ENCODE results near the gene CROCC.

Gene CROCC

DNA sequence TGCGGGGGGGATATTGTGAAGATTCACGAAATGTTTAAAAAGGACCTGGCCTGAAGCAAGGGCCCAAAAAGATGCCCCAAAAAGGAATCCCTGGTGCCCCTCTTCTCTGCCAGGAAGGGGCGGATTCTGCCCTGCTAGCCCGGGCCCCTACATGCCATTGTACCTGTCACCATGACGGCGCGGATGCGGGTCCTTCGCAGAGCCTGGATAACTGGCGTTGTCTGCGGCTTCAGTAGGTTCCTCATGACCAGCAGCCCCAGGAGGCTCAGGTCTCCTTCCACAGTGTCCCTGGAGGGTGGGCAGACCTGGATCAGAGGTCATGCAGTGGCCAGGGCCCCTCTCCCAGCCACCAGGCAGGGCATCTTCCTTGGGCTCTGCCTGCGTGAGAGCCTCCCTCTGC is 69.8 kb downstream of the CROCC start:
- DNase-seq: no peak

DNA sequence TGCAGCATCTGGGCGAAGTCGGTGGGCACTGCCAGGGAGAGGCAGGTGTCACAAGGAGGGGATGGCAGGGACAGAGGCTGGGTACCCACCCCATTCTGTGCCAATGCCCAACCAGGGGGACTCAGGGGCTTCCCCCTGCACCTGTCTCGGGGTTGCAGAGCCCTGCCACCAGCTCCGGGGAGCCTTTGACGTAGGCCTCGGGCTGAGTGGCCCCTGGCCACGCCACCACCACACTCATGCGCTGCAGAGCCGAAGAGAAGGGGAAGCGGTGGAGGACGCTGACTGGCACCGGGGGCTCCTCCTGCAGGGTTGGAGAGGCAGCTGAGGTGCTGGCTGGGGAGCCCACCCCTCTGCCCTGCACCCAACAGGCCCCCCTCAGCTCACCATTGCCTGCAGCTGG is 70.4 kb downstream of the CROCC start:
- DNase-seq: no peak

DNA sequence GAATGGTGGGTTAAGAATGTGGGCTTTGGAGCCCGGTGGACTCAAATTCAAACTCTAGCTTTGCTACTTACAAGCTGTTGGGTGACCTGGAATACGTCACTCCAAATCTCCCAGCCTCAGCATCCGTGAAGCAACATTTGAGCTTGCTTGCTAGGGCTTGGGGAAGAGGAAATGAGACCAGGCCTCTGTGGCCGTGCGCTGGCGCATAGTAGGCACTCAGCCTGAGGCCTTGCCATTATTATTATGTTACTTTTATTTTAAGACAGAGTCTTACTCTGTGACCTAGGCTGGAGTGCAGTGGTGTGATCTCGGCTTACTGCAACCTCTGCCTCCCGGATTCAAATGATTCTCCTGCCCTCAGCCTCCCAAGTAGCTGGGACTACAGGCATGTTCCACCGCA is 70.9 kb downstream of the CROCC start:
- no peak for DNase-seq

DNA sequence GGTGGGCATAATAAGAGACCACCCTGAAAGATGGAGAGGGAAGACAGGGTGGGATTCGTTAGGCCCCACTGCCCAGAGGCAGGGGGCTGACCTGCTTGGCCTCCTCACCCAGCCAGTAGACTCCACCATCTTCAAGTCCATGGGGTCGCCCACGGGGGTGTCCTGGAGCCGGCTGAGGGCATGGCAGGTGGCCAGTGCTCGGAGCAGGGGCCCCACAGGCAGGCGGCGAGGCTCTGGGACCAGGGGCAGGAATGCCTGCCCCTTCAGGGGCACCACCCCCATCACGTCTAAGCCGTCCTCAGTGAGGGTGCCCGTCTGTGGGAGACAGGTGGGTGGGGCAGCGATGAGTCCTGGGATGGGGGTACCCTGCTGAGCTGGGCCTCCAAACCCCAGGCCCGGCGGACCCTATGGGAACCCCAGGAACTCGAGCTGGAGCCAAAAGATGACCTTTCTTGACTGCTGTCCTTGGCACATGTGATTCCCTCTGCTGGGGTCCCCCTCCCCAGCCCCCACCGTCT is 71.8 kb downstream of the CROCC start:
- no peak for DNase-seq

DNA sequence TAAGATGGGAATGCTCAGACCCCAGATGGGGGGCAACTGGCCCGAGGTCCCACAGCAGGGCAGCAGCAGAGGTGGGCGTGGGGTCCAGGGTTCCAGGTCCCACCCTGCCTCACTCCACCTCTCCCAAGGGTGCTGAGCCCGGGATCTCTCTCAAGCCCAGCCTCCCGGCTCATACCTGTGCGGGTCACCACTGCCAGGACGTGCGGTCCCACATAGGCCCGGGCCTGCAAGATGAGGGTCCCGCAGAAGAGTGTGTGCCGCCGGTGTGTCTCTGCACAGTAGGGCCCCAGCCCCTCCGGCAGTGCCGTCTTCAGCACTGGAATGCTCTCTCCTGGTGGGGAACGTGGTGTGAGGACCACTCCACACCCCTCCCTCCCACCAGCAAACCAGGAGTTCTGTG is 75.1 kb downstream of the CROCC start:
- no peak for DNase-seq

DNA sequence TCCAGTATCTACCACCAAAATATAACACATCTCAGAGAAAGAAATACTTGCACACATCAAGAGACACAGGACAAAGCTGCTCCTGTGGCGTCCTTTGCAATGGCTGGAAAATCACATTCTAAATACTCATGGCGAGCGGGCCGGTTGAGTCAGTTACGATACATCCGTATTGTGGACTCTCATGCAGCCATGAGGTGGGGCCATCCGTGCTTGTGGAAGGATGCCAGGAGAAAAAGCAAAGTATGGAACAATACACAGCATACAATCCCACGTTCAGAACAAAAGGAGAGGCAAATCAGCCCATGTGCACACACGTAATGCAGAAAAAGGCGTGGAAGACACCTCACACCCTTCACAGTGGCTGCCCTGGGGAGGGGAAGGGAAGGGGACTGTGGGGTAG is 76.9 kb downstream of the CROCC start:
- no peak for DNase-seq

DNA sequence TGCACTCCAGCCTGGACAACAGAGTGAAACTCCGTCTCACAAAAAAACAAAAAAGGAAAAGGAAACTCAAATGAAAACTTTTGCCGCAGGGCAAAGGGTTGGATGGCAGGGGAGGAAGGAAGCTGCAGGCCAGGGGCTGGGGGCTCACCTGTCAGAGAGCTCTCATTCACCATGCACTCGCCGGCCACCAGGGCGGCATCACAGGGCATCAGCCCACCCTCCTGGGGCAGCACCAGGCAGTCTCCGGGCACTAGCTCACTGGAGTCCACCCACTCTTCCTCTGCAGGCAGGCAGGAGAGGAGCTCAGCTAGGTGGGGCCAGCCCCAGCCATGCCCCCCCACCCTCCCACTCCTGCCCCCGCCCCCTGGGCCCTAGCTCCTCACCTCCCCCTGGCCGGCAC is 78.1 kb downstream of the CROCC start:
- no peak for DNase-seq

DNA sequence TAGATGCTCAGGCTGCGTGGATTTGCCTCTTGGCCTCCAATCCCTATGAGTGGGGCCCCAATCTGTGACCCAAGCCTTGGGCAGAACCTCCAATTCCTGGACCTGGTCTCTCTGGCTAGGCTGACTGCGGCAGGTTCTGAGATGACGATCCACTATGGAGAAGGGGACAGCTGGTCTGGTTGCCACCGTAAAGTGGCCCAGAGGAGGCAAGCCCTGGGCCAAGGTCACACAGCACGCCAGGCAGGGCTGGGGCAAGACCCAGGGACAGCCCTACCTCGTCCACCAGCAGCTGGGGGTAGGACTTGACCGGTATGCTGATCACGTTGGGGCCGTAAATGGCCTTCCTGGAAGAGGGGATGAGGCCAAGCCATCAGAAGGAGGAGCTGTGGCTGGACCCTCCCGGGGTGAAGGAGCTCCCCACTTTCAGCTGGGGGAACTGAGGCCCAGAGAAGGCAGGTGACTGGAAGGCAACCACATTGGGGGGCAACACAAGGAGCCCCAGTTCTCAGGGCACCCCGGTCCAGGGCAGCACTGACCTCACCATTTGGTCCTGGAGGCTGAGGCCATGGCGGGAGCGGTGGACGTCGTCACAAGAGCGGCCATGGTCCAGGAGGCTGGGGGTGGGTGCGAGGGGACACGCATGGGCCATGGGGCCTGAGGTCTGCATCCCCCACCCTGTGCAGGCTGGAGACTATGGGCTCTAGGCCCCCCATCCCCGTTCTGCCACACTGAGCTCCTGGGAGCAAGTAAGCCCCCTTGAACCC is 80.2 kb downstream of the CROCC start:
- DNase-seq: no peak

DNA sequence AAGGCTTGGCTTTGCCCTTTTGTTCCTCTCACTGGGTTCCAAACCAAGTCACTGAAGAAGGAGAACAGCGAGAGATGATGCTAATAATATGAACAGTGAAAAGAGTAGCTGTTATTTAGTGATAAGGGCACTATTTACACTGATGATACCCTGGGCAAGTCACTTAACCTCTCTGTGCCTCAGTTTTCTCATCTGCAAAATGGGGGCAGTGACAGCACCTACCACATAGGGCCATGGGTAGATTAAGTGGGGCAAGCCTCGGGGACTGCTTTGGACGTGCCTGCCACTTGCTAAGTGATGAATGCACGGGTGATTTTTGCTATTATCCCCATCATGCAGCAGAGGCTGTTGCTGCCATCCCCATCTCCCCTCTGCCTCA is 80.8 kb downstream of the CROCC start:
- no peak for DNase-seq

DNA sequence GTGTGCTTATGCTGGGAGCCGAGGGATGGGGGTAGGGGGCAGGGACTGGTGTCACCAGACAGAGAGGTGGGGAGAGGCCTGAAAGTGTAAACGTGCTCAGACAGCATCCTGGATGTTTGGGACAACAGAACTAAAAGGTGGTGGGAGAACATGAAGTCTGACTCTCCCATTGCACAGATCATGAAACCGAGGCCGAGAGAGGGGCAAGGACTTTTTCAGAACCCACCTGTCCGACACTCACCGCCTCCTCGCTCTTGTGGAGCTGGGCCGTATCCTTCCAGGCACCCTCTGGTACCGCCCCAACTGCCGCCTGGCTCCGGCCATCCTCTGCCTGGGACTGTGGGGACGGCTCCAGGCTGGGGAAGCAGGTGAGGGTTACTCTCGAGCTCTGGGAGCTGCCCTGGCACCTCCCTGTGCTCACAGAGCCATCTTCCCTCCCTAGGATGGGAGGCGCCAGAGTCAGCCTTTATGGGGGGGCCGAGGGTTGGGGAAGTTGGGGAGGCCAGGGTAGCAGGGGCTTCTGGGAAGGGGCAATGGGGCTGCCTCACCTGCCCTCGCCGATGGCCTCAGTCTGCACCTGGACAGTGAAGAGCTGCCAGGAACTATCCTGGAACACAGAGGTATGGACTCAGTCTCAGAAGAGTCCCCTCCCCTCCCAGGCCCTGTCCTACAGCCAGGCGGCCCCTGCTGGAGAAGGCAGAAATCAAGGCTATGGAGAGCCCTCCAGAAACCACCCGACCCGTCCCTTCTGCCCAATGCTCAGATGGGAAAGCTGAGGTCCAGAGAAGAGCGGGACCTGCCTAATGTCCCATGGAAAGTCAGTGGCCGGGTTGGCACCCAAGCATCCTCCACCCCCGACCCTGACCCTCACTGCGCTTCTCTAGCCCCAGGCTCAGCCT is 83.0 kb downstream of the CROCC start:
- no peak for DNase-seq

DNA sequence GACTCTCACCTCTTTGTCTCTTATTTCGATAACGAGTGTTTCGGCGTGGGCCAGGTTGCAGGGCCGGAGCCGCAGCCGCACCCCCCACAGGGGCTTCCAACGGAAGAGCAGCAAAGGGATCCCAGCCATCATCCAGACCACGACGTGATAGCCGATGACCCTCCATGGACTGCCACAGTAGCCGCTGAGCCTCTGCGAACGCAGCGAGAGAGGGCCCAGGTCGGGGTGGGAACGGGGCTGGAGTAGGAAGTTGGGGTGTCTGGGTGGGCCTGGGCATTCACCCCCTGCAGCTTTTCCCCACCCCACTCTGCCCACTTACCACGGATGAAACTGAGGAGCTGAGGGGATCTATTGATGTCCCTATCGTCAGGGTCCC is 83.6 kb downstream of the CROCC start:
- no peak for DNase-seq

DNA sequence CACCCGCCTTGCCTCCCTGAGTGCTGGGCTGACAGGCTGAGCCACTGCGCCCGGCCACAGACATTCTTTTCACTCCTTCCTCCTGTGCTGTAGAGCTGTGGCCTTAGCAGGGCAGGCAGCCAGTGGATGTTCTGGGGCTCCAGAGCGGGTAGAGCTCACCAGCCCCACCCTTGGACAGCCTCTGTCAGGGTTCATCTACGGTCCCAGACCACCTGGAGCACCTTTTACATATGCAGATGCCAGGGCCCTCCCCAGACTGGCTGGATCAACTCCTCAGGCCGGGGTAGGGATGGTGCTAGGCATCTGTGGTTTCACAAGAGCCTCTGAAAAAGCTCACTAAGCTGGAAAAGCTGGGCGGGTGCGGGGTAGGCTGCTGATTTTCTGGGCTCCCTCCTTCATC is 85.4 kb downstream of the CROCC start:
- no peak for DNase-seq

DNA sequence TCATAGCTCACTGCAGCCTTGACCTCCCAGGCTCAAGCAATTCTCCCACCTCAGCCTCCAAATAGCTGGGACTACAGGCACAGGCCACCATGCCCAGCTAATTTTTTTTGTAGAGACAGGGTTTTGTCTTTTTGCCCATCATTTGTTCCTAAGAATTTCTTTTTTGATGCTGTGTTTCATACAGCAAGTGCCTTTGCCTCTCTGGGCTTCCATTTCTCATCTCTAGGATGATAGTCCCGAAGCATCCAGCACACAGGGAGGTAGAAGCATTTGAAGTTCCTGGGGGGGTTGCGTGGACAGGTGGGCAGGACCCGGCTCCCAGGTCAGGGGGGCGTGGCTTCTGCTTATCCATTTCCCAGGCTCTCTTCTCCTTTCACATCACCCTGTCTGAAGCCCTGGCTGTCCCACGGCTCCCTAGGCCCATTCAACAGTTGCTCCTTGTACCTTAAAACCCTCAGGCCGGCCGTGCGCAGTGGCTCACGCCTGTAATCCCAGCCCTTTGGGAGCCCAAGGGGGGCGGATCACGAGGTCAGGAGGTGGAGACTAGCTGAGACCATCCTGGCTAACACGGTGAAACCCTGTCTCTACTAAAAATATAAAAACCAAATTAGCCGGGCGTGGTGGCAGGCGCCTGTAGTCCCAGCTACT is 86.6 kb downstream of the CROCC start:
- DNase-seq: no peak

DNA sequence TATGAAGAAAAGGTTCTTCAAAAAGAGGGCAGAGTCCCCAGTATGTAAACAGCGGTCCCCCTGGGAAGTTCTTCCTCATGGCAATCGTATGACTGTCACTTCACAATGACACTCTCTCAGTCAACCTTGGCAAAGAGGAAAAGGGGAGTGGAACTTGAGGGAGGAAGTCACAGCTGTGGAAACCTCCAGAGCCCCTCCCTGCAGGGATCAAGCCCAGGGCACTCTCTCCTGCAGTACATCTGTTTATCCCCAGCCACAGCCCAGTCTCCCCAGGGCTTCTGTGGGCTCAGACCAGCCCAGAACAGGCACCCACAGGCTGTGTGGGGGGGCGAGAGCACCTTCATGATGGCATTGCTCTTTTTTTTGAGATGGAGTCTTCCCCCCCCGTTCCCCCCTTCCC is 88.0 kb downstream of the CROCC start:
- peak in 1 of 2 donors; percentile 12 for DNase-seq

DNA sequence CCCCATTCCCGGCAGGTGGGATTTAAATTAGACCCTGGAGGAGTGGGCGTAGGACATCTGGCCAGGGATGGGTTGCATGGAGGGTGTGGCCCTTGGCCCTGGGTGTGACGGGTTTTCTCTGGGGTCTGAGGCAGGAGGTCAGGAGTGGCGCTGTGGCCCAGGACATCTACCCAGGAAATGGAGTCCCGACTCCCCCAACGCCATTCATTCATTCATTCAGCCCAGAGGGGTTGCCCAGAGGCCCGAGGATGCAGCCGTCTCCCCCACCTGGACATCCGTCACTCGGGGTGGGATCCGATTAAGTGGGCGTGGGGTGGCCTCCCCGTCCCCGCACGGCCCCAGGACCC is 89.3 kb downstream of the CROCC start:
- DNase-seq: no peak

DNA sequence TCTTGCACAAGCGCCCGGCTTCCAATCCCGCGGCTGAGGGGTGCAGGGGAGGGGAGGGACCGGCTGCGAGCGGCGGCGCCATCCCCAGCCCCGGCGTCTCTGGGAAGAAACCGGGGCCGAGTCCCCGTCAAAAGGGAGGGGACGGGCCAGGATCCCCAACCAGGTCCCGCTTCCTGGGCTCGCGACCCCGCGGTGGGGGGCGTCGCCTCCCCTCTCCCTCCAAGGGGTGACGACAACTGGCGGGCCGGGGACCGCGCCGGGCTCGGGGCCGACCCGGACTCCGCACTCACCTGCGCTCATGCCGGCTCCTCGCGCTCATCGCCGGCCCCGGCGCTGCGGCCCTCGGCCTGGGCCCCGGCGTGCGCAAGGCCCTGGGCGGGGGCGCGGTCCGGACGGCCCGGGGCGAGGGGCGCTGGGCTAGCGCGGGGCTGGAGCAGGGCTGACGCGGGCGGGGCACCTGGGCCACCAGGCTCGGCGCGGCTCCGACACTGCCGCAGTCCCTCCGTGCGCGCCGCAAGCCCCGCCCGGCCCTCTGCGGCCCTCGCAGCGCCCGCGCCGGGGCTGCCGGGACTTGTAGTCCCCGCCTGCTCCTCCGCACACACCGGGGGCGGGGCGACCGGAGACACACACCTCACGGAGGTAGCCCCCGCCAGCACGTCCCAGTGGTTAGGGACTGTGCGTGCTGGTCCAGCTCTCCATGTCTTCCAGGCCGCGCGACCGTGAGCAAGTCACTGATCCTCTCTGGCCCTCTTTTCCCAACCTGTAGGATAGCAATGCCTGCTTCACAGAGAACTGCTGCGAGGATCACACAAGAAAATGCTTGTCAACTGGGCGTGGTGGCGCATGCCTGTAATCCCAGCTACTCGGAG is 89.9 kb downstream of the CROCC start, which contains the start of gene ATP13A2:
Gene ATP13A2, minus strand, starts transcription at position 490 of the 869 bp plus-strand sequence. Its CDS starts 190 bp downstream, at position 300.
- DNase-seq: peak; percentile 84 to 85

DNA sequence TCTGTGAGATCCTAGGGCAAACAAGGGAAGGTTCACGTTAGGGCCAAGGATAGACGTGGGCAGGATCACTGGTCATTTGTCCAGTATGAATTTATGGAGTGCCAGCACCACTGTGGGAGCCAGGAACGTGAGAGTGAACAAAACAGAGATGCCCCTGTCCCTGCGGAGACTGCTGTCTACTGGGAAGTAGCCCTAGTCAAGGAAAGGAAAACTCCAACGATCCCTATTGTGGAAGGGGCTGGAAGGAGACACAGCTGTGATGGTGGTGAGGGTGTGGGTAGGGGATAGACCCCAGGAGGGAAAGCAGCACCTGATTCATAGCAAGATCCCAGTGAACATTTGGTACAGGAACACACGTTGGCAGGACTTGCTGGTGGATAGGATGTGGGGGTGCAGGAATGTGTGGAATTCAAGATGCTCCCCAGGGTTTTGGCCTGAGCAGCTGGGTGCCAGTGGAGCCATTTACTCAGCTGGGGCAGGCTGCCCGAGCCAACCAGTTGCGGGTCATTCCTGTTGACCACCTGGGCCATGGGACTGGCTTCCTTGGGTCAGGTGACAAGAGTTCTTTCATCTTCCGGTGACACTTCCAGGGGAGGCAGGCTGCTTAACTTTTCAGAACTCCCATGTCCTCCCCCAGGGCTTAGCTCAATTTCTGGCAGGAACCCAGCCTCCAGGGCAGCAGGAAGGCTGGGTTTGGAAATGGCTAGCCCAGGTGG is 91.2 kb downstream of the CROCC start:
- no peak for DNase-seq

DNA sequence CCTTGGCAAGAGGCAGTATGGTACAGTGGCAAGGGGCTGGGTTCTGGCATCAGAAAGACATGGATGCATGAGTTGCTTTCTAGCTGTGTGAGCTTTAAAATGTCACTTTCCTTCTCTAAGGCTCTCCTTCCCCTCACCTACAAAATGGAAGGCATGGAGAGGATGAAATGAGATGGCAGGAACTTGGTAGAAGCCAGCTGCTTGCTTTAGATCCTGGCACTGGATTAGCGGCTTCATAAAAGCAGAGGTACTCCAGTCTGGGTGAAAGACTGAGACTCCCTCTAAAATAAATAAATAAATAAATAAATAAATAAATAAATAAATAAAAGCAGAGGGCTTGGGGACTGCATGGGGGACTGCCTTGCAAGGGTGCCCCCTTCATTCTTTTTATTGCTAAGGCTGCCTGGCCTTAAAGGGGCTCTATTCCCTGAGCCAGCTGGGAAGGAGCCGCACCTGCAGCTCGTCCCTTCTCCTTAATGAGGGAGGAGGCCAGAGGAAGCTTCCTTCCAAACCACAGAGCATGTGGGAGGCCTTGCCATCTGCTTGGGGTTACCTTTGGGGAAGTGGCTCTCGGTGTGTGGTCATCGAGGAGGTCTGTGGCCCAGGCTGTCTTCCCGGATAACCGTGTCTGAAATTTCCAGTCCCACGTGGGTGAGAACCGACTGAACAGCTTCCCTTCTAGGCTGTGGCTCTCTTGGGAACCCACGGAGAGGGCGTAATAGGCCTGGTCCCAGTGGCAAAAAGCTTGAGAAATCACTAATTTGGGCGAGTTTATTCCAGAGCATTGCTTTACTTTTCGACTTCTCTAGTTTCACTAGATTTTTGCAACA is 92.0 kb downstream of the CROCC start:
- peak in 1 of 2 donors; percentile 15 for DNase-seq

DNA sequence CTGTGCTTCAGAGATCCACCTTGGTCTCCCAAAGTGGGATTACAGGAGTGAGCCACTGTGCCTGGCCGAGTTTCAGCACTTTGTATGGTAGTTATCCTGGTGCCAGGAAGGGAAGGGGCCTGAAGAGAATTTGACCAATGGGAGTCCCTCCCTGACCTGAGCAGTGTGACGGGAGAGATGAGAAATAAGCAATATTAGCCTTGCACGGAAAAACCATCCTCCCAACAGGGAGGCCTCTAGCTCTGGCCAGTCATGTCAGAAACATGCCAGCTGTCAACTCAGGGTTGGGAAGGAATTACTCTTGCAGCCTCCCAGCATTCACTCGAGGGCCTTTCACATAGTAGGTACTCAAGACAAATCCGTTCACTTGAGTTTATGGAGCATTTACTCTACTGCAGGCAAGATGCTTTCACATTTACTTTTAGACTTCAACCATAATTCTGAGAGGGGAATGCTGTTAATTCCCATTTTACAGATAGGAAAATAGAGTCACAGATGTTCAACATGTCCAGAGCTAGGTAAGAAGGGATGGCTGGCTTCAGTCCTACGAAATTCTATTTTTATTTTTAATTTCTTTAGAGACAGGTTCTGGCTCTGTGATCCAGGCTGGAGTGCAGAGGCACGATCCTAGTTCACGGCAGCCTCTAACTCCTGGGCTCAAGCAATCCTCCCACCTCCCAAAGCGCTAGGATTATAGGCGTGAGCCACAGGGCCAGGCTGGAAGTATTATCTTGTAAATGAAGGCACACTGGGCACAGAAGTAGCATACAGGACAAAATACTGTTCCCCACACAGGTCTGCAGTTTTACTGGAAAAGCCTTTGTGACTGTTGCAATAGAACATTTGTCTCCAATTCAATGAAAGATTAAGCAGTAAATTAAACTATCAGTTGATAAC is 93.2 kb downstream of the CROCC start:
- no peak for DNase-seq

DNA sequence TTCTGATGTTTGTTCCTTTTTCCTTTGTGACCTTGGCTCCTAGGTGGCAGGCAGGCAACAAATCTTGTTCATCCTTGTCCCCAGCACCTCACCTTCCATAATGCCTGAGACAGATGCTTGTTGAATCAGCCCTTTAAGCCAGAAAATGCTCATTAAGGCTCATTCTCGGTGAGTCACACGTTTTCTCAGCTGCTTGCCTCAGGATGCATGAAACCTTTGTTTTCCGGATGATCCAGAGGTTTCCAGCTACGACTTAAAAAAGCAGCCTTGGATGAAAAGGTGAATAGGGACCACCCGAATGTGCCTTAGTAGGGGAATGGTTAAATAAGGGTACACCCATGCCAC is 94.6 kb downstream of the CROCC start:
- DNase-seq: no peak

Measured in CD4-positive, alpha-beta T cell treated with Interleukin-1 beta for 1 hour (primary cell).